Measurements from ENCODE around the gene AKAP12.

Gene AKAP12

GRCh38 chr6:151284012-151284411, 44.2 kb downstream of the AKAP12 start:
- DNase-seq: no peak

GRCh38 chr6:151284548-151285017, 44.8 kb downstream of the AKAP12 start:
- DNase-seq: peak; percentile 15

- DNase-seq: peak; percentile 23
Measured at GRCh38 chr6:151285122-151285521, 45.4 kb downstream of the AKAP12 start.

GRCh38 chr6:151286214-151286613, 46.4 kb downstream of the AKAP12 start:
- DNase-seq: no peak

- DNase-seq: no peak
Measured at GRCh38 chr6:151288712-151289398, 49.1 kb downstream of the AKAP12 start.

GRCh38 chr6:151289399-151290007, 49.7 kb downstream of the AKAP12 start:
- no peak for DNase-seq

GRCh38 chr6:151290877-151291721, 51.3 kb downstream of the AKAP12 start:
- DNase-seq: peak; percentile 59

GRCh38 chr6:151291722-151292059, 51.9 kb downstream of the AKAP12 start:
- DNase-seq: no peak

- peak; percentile 53 for DNase-seq
Measured at GRCh38 chr6:151292974-151293687, 53.4 kb downstream of the AKAP12 start.

- no peak for DNase-seq
Measured at GRCh38 chr6:151293688-151294016, 53.9 kb downstream of the AKAP12 start.

GRCh38 chr6:151294561-151295101, 54.9 kb downstream of the AKAP12 start:
- DNase-seq: no peak

GRCh38 chr6:151297886-151298285, 58.1 kb downstream of the AKAP12 start:
- no peak for DNase-seq

GRCh38 chr6:151299011-151299410, 59.2 kb downstream of the AKAP12 start:
- DNase-seq: no peak

GRCh38 chr6:151300267-151300991, 60.7 kb downstream of the AKAP12 start:
- DNase-seq: no peak

- no peak for DNase-seq
Measured at GRCh38 chr6:151301547-151301946, 61.8 kb downstream of the AKAP12 start.

GRCh38 chr6:151303231-151303630, 63.5 kb downstream of the AKAP12 start:
- no peak for DNase-seq

GRCh38 chr6:151306269-151306783, 66.6 kb downstream of the AKAP12 start:
- no peak for DNase-seq

GRCh38 chr6:151307501-151307900, 67.7 kb downstream of the AKAP12 start:
- no peak for DNase-seq

GRCh38 chr6:151309619-151310018, 69.9 kb downstream of the AKAP12 start:
- DNase-seq: no peak

- no peak for DNase-seq
Measured at GRCh38 chr6:151310279-151310678, 70.5 kb downstream of the AKAP12 start.

- no peak for DNase-seq
Measured at GRCh38 chr6:151310852-151311767, 71.3 kb downstream of the AKAP12 start.

All from HCEC 1CT (cell line).